Stimulated activated CD4-positive, alpha-beta T cell treated with anti-CD3 and anti-CD28 coated beads, Interleukin-15, amount 100 ng/mL, for 48 hours (primary cell): ENCODE measurements around the gene MFAP3L.
"Not testable (repeated sequence)": the region's sequence is repeated elsewhere in the genome, so short reads cannot be mapped to it uniquely, and the experiment has no call there.

Source experiments
- DNase-seq, 2 donors: peaks; one replicate each; pipeline ENCODE4 v3.0.0-alpha.2; 2020; ENCODE audit warnings: low read depth in 2 of 2

The MFAP3L gene

DNA sequence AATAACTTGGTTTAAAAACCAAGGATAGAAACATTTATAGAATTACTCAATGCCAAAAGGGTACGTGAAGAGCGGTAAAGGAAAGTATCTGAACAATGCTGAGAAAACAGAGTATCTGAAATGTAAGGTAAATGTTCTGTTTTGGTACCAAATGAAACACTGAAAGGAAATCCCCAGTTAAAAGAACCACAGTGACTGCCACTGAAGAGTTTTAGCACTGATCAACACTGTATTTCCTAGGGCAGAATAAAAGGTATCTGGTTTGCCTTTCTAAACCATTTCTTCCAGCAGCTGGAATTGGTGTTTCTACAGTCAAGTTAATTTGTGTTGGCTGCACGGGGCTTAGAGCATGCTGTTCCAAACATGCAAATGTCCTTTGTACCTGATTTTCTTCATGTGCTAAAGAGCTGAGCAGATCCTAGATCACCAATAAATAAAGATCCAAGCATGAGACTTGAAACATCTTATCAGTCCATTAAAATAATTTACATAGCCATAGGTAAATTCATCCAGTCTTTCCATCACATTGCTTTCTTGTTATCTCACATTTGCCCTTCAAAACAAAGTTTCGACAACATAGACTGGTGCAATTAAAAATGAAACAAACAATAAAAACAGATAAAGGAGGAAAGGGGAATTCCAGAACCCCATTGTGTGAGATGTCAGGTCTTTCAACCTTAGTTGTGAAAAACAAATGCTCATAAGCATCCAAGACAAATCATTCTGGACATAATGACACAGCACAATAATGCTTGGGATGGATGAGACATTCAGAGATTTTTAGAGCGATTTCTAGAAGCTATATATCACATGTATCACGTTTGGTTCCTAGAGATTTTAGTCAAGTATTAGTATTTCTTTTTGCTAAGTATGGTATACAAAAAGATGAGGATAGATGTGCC is 38.6 kb downstream of the MFAP3L start:
- no peak for DNase-seq

- DNase-seq: no peak
These were observed 39.8 kb downstream of the MFAP3L start for GRCh38 chr4:169986369-169986768.

- DNase-seq: no peak
These were observed 40.3 kb downstream of the MFAP3L start for GRCh38 chr4:169985881-169986280.

- DNase-seq: no peak
These were observed 41.5 kb downstream of the MFAP3L start for GRCh38 chr4:169984745-169985144.

- DNase-seq: no peak
These were observed 42.0 kb downstream of the MFAP3L start for GRCh38 chr4:169984173-169984572.

- no peak for DNase-seq
These were observed 49.2 kb downstream of the MFAP3L start for GRCh38 chr4:169976951-169977350.

GRCh38 chr4:169975838-169976796 is 50.1 kb downstream of the MFAP3L start:
- DNase-seq: no peak

DNA sequence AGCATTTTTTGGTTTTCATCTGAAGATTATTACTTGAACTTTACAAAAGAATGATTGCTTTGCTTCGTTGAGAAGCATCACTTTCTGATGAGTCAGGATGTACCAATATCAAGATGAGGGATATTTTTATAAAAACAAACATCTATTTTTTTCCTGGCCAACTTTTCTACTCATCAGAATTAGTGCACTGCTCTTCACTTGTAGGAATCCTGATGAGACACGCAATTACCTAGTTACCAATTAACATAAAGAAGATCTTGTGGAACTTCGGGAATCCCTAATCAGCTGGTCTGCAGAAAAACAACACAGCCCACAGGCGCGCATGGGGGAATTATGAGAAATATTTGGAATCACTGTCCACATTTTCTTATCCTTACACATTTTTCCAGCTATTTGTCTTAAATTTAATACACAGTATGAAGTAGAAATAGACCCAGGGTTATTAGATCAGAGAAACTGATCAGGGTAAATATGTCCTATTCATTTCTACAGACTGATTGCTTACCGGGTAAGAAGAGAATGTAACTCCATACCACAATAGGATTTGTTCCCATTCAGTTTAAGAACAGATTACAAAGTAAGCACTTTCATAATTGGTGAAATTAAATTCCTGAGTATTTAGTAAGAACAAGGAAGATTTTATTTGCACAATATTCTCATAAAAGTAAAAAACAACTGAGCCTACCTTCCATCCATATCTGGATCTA is 50.9 kb downstream of the MFAP3L start:
- no peak for DNase-seq

DNA sequence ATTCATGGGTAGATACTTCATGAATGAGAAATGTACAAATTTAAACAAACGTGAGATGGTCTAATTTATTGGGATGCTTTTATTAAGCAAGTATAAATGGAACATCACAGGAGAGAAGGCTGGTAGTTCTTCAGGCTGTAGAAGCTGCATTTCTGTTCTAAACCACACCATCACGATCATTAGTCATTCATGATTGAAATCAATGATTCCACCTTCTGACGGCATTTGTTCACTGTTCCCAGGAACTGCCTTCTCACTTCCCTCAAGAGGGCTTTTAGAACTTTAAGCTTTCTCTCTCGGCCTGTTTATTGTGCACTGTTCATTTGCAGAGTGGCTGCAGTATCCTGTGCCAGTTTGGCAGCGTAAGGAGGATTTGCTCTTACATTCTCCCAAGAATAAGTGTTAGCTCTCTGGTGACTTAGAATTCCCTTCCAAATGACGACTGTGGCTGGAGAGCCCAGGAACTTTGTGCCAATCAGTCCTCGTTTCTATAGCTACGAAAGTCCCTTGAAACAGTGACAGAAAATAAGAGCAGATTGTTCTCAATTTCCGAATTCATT is 54.7 kb downstream of the MFAP3L start:
- no peak for DNase-seq

- DNase-seq: no peak
These were observed 57.2 kb downstream of the MFAP3L start for GRCh38 chr4:169968999-169969398.

DNA sequence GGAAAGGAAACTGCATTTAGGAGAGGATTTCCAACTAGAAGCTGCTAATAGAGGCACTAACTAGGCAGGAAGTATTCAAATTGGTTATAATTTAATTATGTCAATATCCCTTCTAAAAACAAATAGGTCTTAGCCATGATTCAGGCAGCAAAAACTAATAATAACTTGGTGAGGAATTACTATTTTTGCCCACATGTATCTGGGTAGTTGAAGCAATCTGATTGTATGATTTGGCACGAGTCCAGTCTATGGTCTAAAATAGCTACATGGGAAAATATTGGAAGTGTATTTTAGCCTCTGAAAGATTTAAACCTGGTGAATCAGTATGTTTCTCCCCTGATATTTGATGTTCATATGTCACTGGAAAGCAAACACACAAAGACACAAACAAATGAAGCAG is 62.2 kb downstream of the MFAP3L start:
- DNase-seq: no peak

DNA sequence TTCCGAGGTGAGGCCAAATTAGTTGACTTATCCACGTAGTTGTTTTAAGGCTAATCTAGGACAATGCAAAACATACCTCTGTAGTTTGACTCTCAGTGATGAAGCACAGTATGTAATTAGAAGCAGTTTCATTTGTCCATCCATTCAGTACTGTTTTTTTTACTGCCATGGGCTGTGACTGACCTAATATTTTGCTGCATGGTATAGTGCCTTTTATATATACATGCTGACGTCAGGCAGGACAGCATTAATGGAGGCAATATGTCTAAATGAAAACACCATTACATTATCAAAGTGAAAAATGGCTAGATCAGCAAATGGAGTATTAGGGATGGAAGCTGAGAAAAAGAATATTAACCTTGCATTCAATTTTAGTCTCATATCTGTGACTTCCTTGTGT is 66.9 kb downstream of the MFAP3L start:
- no peak for DNase-seq

DNA sequence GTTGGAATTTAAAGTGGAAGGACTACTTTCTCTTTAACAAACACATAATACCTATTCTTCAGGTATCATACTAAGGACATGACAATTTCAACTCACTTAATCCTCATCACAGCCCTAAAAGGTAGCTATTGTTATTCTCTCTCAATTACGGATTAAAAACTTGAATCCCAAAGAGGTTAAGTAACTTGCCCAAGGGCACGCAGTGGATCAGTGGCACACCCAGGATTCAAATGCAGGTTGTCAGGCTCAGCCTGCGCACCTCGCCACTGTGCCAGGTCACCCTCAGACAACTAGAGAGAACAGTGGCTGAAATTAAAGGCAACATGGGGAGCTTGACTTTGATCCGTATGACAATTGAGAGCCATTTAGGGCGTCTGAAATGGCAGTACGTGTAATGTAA is 67.6 kb downstream of the MFAP3L start:
- no peak for DNase-seq

GRCh38 chr4:169957785-169958184 is 68.4 kb downstream of the MFAP3L start:
- no peak for DNase-seq

GRCh38 chr4:169956091-169956843 is 69.9 kb downstream of the MFAP3L start:
- DNase-seq: no peak

DNA sequence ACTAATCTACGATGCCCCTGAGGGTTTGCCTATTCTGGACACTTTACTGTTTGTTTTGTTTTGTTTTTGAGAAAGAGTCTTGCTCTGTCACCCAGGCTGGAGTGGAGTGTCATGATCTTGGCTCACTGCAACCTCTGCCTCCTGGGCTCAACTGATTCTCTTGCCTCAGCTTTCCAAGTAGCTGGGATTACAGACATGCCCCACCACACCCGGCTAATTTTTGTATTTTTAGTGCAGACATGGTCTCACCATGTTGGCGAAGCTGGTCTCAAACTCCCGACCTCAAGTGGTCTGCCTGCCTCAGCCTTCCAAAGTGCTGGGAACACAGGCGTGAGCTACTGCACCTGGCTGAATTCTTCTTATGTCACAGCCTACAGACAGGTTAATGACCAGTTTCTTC is 70.7 kb downstream of the MFAP3L start:
- no peak for DNase-seq

GRCh38 chr4:169952236-169953002 is 73.8 kb downstream of the MFAP3L start:
- DNase-seq: no peak

GRCh38 chr4:169948271-169948670 is 77.9 kb downstream of the MFAP3L start:
- DNase-seq: no peak

DNA sequence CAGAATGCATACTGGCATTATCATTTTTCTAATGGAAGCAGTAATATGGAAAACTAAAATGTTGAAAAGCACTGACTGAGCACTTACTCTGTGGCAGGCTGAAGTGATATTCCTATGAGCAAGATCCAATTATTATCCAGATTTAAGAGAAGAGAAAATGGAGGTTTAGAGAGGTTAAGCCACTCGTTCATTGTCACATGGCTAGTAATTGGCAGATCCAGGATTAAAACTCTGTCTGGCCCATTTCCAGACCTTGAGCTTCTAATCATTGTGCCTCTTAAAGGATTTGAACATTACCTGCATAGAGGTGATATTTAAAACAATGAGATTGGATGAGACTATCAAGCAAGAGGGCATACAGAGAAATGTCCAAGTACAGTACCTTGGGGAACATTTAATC is 80.6 kb downstream of the MFAP3L start:
- DNase-seq: no peak

DNA sequence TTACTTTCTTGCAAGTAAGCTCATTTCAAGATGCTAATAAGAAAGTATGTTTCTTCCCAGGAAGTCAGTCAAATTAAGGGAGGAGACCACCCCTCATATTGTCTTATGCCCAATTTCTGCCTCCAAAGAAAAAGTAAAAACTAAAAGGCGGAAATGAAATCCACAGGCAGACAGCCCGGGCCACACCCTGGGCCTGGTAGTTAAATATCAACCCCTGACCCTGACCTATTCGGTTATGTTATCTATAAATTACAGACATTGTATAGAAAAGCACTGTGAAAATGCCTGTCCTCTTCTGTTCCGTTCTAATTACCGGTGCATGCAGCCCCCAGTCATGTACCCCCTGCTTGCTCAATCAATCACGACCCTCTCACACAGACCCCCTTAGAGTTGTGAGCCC is 82.6 kb downstream of the MFAP3L start:
- DNase-seq: not testable (repeated sequence)
